Spinal cord (tissue), 10 donors: ENCODE measurements around the gene OTUD1. TPM values are rescaled to one million over a fixed set of nuclear protein-coding genes. Genes with fewer than 3 reads are reported as not detected.
"Not testable (repeated sequence)": the region's sequence is repeated elsewhere in the genome, so short reads cannot be mapped to it uniquely, and the experiment has no call there.

ENCODE experiments used
- DNase-seq, 6 donors: peaks; one replicate each; pipeline versions ENCODE4 v3.0.0 to v3.0.0-alpha.2; 2013 to 2015; ENCODE audit warnings: low spot score in 6 of 6, low read depth in 4 of 6
- H3K27ac ChIP-seq: one replicate; pipeline ENCODE4 v1.5.1; 2013; ENCODE audit warnings: low read depth, low read length, control low read depth
- H3K27me3 ChIP-seq: one replicate; pipeline ENCODE4 v1.6.1; 2013; ENCODE audit warnings: low read length; ENCODE audit not compliant: control insufficient read depth, insufficient read depth
- H3K36me3 ChIP-seq: one replicate; pipeline ENCODE4 v1.6.1; 2013; ENCODE audit warnings: low read length; ENCODE audit not compliant: control insufficient read depth, insufficient read depth
- H3K4me1 ChIP-seq: one replicate; pipeline ENCODE4 v1.6.1; 2013; ENCODE audit warnings: low read length; ENCODE audit not compliant: control insufficient read depth, insufficient read depth
- H3K4me3 ChIP-seq: one replicate; pipeline ENCODE4 v1.5.1; 2013; ENCODE audit warnings: low read depth, low read length, control low read depth
- H3K9me3 ChIP-seq: one replicate; pipeline ENCODE4 v1.6.1; 2013; ENCODE audit warnings: low read length; ENCODE audit not compliant: control insufficient read depth, insufficient read depth
- WGBS: methylation state at CpG from one replicate; pipeline ENCODE4 v1.1.5; 2013; ENCODE audit warnings: missing lambda C conversion rate; ENCODE audit not compliant: insufficient coverage; 5-methylcytosine and 5-hydroxymethylcytosine counted together
- long read RNA-seq, 4 donors: transcript quantifications; one replicate each; lab custom pipeline, GENCODE V29; 2026
- polyA plus RNA-seq, 2 donors: library from polyadenylated mRNA; unstranded; fragments of 120-200 nt; gene quantifications; one replicate each; pipeline ENCODE4 v1.2.1, GENCODE V29; 2013; ENCODE audit not compliant: insufficient read length in 2 of 2
- total RNA-seq, 2 donors: library from RNA; depleted of rRNA in 1 of 2; stranded (reverse); fragments of 120-200 nt in 1 of 2; fragments of >200 nt in 1 of 2; gene quantifications; one replicate each; pipeline versions ENCODE4 v1.2.3 to v1.2.4, GENCODE V29; 2013 to 2014
- donor health status: healthy.

OTUD1 gene
- total RNA-seq (10 to 100 TPM in 1 of 2 donors, 1 to 10 TPM in 1; 7.5 to 14.3 TPM), polyA plus RNA-seq (10 to 100 TPM in 1 of 2 donors, 1 to 10 TPM in 1; 9.8 to 12.4 TPM)
- long read RNA-seq, donor 1, transcript OTUD1-201 (1 exons, 2,933 nt) = major isoform, 18 of 18 reads
- long read RNA-seq, donor 1, partial matches to known transcripts = 0 of 18 reads
- long read RNA-seq, donor 1, other reads (novel, unspliced or antisense) = 0 of 18 reads
- long read RNA-seq, donor 2, transcript OTUD1-201 (1 exons, 2,933 nt) = major isoform, 9 of 9 reads
- long read RNA-seq, donor 2, partial matches to known transcripts = 0 of 9 reads
- long read RNA-seq, donor 2, other reads (novel, unspliced or antisense) = 0 of 9 reads
- long read RNA-seq, donor 3, transcript OTUD1-201 (1 exons, 2,933 nt) = major isoform, 11 of 11 reads
- long read RNA-seq, donor 3, partial matches to known transcripts = 0 of 11 reads
- long read RNA-seq, donor 3, other reads (novel, unspliced or antisense) = 0 of 11 reads
- long read RNA-seq, donor 4, transcript OTUD1-201 (1 exons, 2,933 nt) = major isoform, 55 of 55 reads
- long read RNA-seq, donor 4, partial matches to known transcripts = 0 of 55 reads
- long read RNA-seq, donor 4, other reads (novel, unspliced or antisense) = 0 of 55 reads

- DNase-seq = peak; percentile 81 to 98 (median 90)
- Histone ChIP-seq H3K4me3 (peak within 1 kb of the TSS; percentile 69), H3K4me1 (peaks cover 11% of the 10 kb centered on the region), H3K36me3 (peaks cover 2% of the 10 kb centered on the region), H3K27ac (peak within 1 kb of the TSS; percentile 80), H3K9me3 (no peaks in the 10 kb centered on the region), H3K27me3 (no peaks in the 10 kb centered on the region)
- WGBS = under 1% methylated on average over 115 of the region's 115 CpGs
Measured at GRCh38 chr10:23438547-23439451, at the start of gene OTUD1. TSS of gene OTUD1 (plus strand) at chr10:23439075. CDS start at chr10:23439458, 383 bp downstream.

DNA sequence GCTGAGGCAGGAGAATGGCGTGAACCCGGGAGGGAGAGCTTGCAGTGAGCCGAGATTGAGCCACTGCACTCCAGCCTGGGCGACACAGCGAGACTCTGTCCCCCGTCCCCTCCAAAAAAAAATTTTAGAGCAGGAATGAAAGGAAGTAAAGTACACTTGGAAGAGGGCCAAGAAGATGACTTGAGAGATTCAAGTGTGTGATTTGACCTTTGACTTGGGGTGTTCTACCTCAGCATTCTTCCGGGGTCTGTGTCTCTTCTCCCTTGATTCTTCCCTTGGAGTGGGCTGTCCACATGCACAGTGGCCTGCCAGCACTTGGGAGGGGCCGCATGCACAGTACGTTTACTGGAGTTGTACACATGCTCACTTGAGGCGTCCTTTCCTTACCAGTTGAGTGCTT is 48.5 kb upstream of the OTUD1 start:
- not testable (repeated sequence) for H3K27me3 ChIP-seq, H3K4me1 ChIP-seq, H3K36me3 ChIP-seq, H3K9me3 ChIP-seq, H3K4me3 ChIP-seq, DNase-seq, H3K27ac ChIP-seq
- 90% methylated on average over 5 of the region's 10 CpGs for WGBS

- Histone ChIP-seq H3K4me1 (no peaks in the 10 kb centered on the region), H3K4me3 (no peak overlapping the region), H3K9me3 (no peaks in the 10 kb centered on the region), H3K27me3 (no peaks in the 10 kb centered on the region), H3K36me3 (no peaks in the 10 kb centered on the region), H3K27ac (no peak overlapping the region)
- 100% methylated on average over 1 of the region's 4 CpGs for WGBS
- no peak for DNase-seq
Measured at GRCh38 chr10:23390809-23391208, 48.1 kb upstream of the OTUD1 start.

DNA sequence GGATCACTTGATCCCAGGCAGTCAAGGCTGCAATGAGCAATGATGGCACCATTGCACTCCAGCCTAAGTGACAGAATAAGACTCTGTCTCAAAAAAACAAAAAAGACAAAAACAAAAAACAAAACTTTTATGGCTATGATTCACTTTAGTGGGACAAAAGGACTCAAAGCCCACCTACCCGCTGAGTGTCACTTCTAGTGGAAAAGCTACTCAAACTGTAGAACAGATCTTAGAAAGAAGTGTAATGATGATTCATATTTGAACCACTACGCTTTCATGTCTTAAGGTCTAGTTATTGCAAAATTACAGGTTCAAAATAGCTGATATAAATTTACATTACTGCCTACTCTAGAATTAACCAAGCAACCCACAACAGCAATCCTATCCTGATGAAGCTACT is 47.1 kb upstream of the OTUD1 start:
- no peaks in the 10 kb centered on the region for H3K9me3 ChIP-seq
- no peak for DNase-seq
- no peaks in the 10 kb centered on the region for H3K36me3 ChIP-seq
- no peak overlapping the region for H3K4me3 ChIP-seq
- H3K4me1 ChIP-seq = no peaks in the 10 kb centered on the region
- WGBS = no CpG with 5 or more reads among the region's 2 CpGs
- H3K27me3 ChIP-seq = no peaks in the 10 kb centered on the region
- H3K27ac ChIP-seq = no peak overlapping the region

- H3K4me1 ChIP-seq = no peaks in the 10 kb centered on the region
- H3K27me3 ChIP-seq = no peaks in the 10 kb centered on the region
- no peaks in the 10 kb centered on the region for H3K36me3 ChIP-seq
- H3K4me3 ChIP-seq = no peak overlapping the region
- no peak overlapping the region for H3K27ac ChIP-seq
- DNase-seq = no peak
- no peaks in the 10 kb centered on the region for H3K9me3 ChIP-seq
- WGBS = 100% methylated on average over 2 of the region's 5 CpGs
Measured at GRCh38 chr10:23395017-23395416, 43.9 kb upstream of the OTUD1 start.

GRCh38 chr10:23396695-23397094 is 42.2 kb upstream of the OTUD1 start:
- no peak overlapping the region for H3K4me3 ChIP-seq
- no peaks in the 10 kb centered on the region for H3K27me3 ChIP-seq
- no peak for DNase-seq
- H3K36me3 ChIP-seq = no peaks in the 10 kb centered on the region
- WGBS = no CpG with 5 or more reads among the region's 2 CpGs
- H3K27ac ChIP-seq = no peak overlapping the region
- H3K9me3 ChIP-seq = no peaks in the 10 kb centered on the region
- H3K4me1 ChIP-seq = no peaks in the 10 kb centered on the region

- 96% methylated on average over 4 of the region's 7 CpGs for WGBS
- H3K27ac ChIP-seq = no peak overlapping the region
- no peak for DNase-seq
- H3K4me3 ChIP-seq = no peak overlapping the region
- H3K27me3 ChIP-seq = no peaks in the 10 kb centered on the region
- no peaks in the 10 kb centered on the region for H3K9me3 ChIP-seq
- no peaks in the 10 kb centered on the region for H3K36me3 ChIP-seq
- no peaks in the 10 kb centered on the region for H3K4me1 ChIP-seq
Measured at GRCh38 chr10:23399701-23400144, 39.2 kb upstream of the OTUD1 start.

DNA sequence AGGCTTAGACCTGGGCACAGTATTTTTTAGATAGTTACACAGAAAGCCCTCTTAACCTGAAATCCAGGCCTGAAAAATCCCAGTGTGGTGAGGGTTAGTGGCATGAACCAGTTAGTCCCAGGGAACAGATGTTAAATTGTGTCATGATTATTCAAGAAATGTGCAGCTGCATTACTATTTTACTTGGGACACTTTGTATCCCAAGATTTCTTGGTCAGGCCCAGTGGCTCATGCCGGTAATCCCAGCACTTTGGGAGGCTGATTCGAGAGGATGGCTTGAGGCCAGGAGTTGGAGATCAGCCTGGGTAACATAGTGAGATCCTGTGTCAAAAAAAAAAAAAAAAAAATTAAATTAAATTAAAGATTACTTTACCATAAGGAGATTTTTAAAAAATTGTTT is 36.0 kb upstream of the OTUD1 start:
- WGBS = no CpG with 5 or more reads among the region's 2 CpGs
- no peaks in the 10 kb centered on the region for H3K4me1 ChIP-seq
- no peaks in the 10 kb centered on the region for H3K9me3 ChIP-seq
- H3K27me3 ChIP-seq = no peaks in the 10 kb centered on the region
- DNase-seq = no peak
- H3K27ac ChIP-seq = no peak overlapping the region
- H3K36me3 ChIP-seq = no peaks in the 10 kb centered on the region
- no peak overlapping the region for H3K4me3 ChIP-seq

DNA sequence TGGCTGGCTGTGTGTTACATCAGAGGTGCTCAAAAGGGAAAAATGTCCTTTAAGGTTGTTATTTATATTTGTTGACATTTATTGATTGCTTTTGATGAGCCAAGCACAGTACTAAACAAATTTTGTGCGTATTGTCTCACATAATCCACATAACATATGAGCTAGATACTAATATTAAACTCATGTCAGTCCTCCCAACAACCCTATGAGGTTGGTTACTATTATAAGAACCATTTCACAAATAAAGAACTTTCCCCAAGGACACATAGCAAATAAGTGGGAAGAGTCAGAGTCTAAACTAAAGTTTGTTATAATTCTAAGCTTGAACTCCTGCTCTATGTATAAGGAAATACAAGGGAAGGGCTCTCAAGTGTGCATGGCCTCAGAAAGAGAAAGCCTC is 35.6 kb upstream of the OTUD1 start:
- no peaks in the 10 kb centered on the region for H3K4me1 ChIP-seq
- no peak for DNase-seq
- no peak overlapping the region for H3K4me3 ChIP-seq
- no peaks in the 10 kb centered on the region for H3K9me3 ChIP-seq
- no peak overlapping the region for H3K27ac ChIP-seq
- H3K36me3 ChIP-seq = no peaks in the 10 kb centered on the region
- no peaks in the 10 kb centered on the region for H3K27me3 ChIP-seq
- WGBS = no CpG with 5 or more reads among the region's 1 CpG
